Upper lobe of left lung (tissue), 4 donors: ENCODE results near the gene MYNN.

Experiments
- CTCF ChIP-seq, 6 experiments: fragments of 450-650 bp in 4 of 6; fragments of 200-600 bp in 2 of 6; sonication (generic) in 2 of 6; IDR thresholded peaks; one replicate each; pipeline ENCODE4 v1.5.1; 2016 to 2019; ENCODE audit warnings: antibody characterized with exemption in 6 of 6
- EP300 ChIP-seq, 4 donors: sonication (generic); formaldehyde crosslinking; IDR thresholded peaks; one replicate each; pipeline ENCODE4 v1.5.1; 2017; ENCODE audit warnings: antibody characterized with exemption in 4 of 4, control low read depth in 2 of 4
- POLR2A ChIP-seq, 4 donors: fragments of 450-650 bp; IDR thresholded peaks; one replicate each; pipeline ENCODE4 v1.5.1; 2016 to 2017; ENCODE audit warnings: antibody characterized with exemption in 4 of 4, mild to moderate bottlenecking in 2 of 4

GRCh38 chr3:169739067-169739466, 34.1 kb upstream of the MYNN start:
- TF ChIP-seq CTCF (IDR thresholded peaks at IDR 0.05) (no peak), EP300 (IDR thresholded peaks at IDR 0.05) (no peak), POLR2A (IDR thresholded peaks at IDR 0.05) (no peak)
